ENCODE results near the gene GALNT10.
"Not testable (repeated sequence)": the region's sequence is repeated elsewhere in the genome, so short reads cannot be mapped to it uniquely, and the experiment has no call there.

GALNT10 gene

GRCh38 chr5:154190595-154191304, at the start of gene GALNT10:
Gene GALNT10 (plus strand): TSS chr5:154190733. CDS start chr5:154190867, 134 bp downstream.
- peak; percentile 61 for DNase-seq

- DNase-seq, result no peak
Observed at GRCh38 chr5:154141745-154142221, 48.8 kb upstream of the GALNT10 start.

GRCh38 chr5:154143211-154143641, 47.3 kb upstream of the GALNT10 start:
- DNase-seq, result no peak

- DNase-seq, result no peak
Observed at GRCh38 chr5:154145268-154145667, 45.3 kb upstream of the GALNT10 start.

- no peak for DNase-seq
Observed at GRCh38 chr5:154146409-154146808, 44.1 kb upstream of the GALNT10 start.

- DNase-seq, result no peak
Observed at GRCh38 chr5:154147666-154148065, 42.9 kb upstream of the GALNT10 start.

- not testable (repeated sequence) for DNase-seq
Observed at GRCh38 chr5:154150471-154150870, 40.1 kb upstream of the GALNT10 start.

GRCh38 chr5:154157483-154158378, 32.8 kb upstream of the GALNT10 start:
- no peak for DNase-seq

- no peak for DNase-seq
Observed at GRCh38 chr5:154158379-154158737, 32.2 kb upstream of the GALNT10 start.

- no peak for DNase-seq
Observed at GRCh38 chr5:154159343-154159742, 31.2 kb upstream of the GALNT10 start.

- DNase-seq, result peak; percentile 36
Observed at GRCh38 chr5:154162539-154163151, 27.9 kb upstream of the GALNT10 start.

GRCh38 chr5:154163327-154164248, 26.9 kb upstream of the GALNT10 start:
- DNase-seq, result no peak

GRCh38 chr5:154164249-154164581, 26.3 kb upstream of the GALNT10 start:
- peak; percentile 28 for DNase-seq

- DNase-seq, result no peak
Observed at GRCh38 chr5:154165886-154166285, 24.6 kb upstream of the GALNT10 start.

GRCh38 chr5:154166901-154167791, 23.4 kb upstream of the GALNT10 start:
- DNase-seq, result peak; percentile 79

GRCh38 chr5:154168395-154168794, 22.1 kb upstream of the GALNT10 start:
- DNase-seq, result no peak

GRCh38 chr5:154172785-154173184, 17.7 kb upstream of the GALNT10 start:
- DNase-seq, result no peak

GRCh38 chr5:154174091-154174490, 16.4 kb upstream of the GALNT10 start:
- no peak for DNase-seq

GRCh38 chr5:154176181-154176580, 14.4 kb upstream of the GALNT10 start:
- peak; percentile 78 for DNase-seq

GRCh38 chr5:154178661-154179060, 11.9 kb upstream of the GALNT10 start:
- no peak for DNase-seq

All from NCI-H2029 (cell line).